Cardiac atrium fibroblast (primary cell): ENCODE results near the gene C20orf144. TPM values are rescaled to one million over a fixed set of nuclear protein-coding genes. Genes with fewer than 3 reads are reported as not detected.

Source experiments
- total RNA-seq: library from RNA; depleted of rRNA; stranded (reverse); fragments of >200 nt; gene quantifications from 2 replicates; pipeline ENCODE4 v1.2.3, GENCODE V29; 2015

The C20orf144 gene
- not detected in 2 replicates for total RNA-seq

DNA sequence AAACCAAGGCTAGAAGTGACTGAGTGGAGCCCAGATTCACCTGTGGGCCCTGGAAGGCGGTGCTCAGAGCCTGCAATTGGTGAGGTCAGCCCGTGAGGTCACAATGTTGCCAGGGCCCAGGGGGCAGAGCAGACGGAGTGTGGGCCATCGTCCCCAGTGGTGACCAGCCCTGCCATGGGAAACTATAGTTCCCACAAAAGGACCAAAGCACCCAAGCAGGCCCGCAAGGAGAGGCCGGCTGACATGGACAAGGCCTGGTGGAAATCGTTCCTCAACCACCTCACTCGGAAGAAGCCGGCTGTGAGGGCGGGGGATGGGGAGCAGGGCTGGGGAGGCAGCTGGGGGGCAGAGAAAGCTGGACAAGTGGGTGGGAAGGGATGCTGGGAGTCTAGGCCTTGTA, at the start of gene C20orf144:
C20orf144 (plus strand) TSS at position 156 of the 400 bp plus-strand sequence; CDS start at position 175, 19 bp downstream.

DNA sequence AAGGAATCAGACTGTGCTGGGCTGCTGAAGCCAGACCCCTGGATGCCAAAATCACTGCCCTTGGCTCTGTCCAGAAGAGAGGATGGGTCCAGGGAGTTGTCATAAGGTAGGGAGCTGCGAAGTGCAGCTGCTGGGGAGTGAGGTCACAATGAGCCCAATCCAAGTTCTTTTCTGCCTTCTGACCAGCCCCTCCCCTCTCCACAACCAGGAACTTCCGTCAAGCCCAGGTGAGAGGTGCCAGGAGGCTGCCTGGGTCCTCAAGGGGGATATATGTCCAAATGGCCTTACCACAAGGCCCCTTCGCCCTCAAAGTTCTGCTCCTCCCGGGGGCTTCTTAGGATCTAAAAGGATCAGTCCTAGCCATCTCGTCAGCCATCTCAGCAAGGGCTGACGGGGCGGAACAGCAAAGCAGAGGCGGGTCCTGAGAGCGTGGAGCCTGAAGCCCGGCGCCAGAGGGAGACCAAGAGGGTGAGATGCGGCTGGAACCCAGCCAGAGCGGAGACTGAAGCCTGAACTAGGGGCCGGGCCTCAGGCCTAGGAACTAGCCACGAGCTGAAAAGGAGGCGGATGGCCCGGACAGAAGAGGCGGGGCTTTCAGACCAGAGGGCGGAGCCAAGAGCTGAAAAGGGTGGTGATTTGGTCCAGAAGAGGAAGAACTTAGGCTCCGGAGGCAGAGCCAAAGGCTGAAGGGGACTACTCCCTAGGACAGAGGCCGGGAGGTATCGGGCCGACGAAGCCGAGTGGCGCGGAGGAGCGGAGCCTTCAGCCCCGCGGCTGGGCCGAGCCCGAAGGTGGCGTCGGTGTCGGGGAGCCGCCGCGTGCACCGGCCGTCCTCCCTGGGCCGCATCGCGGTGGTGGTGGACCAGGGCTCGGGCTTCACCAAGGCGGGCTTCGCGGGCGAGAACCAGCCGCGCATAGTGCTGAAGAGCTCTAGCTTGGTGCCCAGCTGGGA, 4.4 kb downstream of the C20orf144 start, which contains the start of gene ACTL10:
ACTL10 (plus strand) TSS at position 651 of the 952 bp plus-strand sequence. CDS start 555 bp downstream, outside the sequence.

DNA sequence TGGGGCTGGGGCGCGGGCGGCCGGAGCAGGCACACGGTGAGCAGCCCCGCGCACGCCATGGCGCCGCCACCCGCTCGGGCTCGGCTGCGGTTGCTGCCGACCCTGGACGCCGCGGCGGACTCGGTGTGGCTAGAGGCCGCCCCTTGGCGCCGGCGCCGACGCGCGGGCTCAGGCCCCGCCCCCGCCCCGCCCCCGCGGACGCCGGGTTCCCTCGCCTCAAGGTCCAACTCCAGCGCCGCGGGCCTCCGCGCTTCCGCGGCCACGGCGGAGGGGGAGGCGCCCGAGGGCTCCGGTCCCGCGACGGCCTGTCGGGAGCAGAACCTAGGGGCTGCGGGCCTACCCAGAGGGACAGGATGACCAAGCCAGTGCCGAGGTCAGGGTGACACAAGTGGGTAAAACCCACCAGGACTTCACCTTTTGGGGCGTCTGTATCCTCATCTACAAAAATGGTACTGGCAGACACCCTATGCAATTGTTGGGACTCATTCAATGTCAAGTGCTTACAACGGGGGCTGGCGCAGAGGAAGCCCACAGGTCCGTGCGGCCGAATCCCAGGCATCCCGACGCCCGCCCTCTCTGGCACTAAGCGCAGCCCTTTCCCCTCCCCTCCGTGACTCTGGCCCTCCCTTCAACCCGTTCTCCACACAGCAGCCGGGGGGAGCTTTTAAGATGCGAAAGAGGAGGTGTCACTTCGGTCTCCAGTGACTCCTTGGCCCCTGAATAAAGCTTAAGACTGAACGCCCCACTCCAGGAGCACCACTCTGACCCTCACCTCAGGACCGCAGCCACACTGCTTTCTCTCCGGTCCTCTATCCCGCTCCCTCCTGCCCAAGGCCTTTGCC, 12.4 kb downstream of the C20orf144 start, which contains the start of gene NECAB3:
NECAB3 (minus strand) TSS at position 135 of the 842 bp plus-strand sequence; CDS start at position 59, 76 bp downstream.

DNA sequence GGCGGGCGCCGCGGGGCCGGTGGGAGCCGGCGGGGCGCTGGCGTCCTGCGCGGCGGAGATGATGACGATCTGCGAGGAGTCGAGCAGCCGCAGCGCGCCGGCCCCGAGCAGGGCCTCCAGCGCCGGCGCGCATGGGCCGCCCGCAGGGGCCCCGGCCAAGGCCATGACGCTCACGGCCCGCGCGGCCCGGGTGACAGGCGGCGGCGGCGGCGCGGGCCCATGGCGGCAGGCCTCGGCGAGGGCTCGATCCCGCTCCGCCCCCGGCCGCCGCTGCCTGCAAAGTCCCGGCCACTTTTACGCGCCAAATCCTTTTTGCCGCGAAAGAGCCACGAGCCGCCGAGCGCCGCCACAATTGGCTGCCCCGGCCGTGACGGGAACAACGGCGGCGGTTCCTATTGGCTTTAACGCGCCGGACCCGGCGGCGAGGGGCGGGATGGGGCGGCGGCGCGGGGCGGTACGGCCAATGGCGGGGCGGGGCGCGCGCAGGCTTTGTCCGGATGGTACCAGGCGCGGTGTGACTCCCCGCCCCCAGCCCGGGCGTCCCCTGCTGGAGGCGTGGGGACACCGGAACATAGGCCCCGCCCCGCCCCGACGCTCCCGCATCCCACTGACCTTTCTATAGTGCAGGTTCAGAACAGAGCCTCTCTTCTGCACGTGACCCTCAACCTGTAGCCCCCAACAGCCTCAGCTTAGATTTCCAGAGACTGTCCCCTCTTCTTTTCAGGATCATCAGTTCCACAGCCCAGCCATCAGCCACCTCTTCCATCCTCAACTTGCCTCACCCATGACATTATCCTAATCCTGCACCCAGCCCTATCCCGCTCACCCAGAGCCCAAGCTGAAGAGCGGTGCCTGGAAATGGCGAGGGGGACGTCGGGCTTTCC, 24.2 kb downstream of the C20orf144 start, which contains the start of gene E2F1:
E2F1 (minus strand) TSS at position 286 of the 884 bp plus-strand sequence; CDS start at position 165, 121 bp downstream.

Other genes with a start within 250 kb of the C20orf144 start
- gene SNTA1, start 218.6 kb upstream of the C20orf144 start, total RNA-seq, result 28.2 TPM in 2 replicates
- 3.2 and 3.6 TPM in 2 replicates for gene CBFA2T2, start 172.2 kb upstream of the C20orf144 start, total RNA-seq
- 2.4 and 4.5 TPM in 2 replicates for gene ACTL10, start 4.6 kb downstream of the C20orf144 start, total RNA-seq
- gene NECAB3, start 12.1 kb downstream of the C20orf144 start, total RNA-seq, result 23.3 and 47.5 TPM in 2 replicates
- 2.3 and 5.2 TPM in 2 replicates for gene E2F1, start 24.1 kb downstream of the C20orf144 start, total RNA-seq
- 2.9 and 3.2 TPM in 2 replicates for gene PXMP4, start 58.0 kb downstream of the C20orf144 start, total RNA-seq
- 0.54 and 1.1 TPM in 2 replicates for gene ZNF341, start 69.7 kb downstream of the C20orf144 start, total RNA-seq
- 37.7 and 41.2 TPM in 2 replicates for gene CHMP4B, start 149.0 kb downstream of the C20orf144 start, total RNA-seq